ENCODE measurements around the gene KCNMA1.

DNA sequence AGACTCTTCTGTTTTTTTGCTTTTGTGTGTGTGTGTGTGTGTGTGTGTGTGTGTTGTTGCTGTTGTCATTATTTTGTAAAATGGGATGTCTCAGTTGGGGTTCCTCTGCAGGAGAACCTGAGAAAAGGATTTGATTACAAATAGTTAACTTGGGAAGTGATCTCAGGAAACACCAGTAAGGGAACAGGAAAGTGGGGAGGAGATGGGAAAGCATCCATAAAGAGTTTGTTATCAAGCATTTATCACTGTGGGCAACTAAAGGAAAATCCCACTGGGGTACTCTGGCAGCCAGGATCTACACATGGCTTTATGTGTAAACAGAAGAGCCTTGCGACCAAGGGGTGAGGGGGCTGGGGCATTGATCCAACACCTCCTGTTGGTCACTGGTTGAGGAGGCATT is 485.4 kb downstream of the KCNMA1 start:
- TF ChIP-seq, protein P1, sequence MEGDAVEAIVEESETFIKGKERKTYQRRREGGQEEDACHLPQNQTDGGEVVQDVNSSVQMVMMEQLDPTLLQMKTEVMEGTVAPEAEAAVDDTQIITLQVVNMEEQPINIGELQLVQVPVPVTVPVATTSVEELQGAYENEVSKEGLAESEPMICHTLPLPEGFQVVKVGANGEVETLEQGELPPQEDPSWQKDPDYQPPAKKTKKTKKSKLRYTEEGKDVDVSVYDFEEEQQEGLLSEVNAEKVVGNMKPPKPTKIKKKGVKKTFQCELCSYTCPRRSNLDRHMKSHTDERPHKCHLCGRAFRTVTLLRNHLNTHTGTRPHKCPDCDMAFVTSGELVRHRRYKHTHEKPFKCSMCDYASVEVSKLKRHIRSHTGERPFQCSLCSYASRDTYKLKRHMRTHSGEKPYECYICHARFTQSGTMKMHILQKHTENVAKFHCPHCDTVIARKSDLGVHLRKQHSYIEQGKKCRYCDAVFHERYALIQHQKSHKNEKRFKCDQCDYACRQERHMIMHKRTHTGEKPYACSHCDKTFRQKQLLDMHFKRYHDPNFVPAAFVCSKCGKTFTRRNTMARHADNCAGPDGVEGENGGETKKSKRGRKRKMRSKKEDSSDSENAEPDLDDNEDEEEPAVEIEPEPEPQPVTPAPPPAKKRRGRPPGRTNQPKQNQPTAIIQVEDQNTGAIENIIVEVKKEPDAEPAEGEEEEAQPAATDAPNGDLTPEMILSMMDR (conservative IDR thresholded peaks at IDR 0.05): no peak
- TF ChIP-seq EZH2 (IDR thresholded peaks at IDR 0.05; ENCODE audit: low read depth): no peak

Measured in PC-9 (cell line).